Measurements from ENCODE around the gene GLIS1.

GRCh38 chr1:53666566-53666965, 72.4 kb downstream of the GLIS1 start:
- TF ChIP-seq, protein P1, sequence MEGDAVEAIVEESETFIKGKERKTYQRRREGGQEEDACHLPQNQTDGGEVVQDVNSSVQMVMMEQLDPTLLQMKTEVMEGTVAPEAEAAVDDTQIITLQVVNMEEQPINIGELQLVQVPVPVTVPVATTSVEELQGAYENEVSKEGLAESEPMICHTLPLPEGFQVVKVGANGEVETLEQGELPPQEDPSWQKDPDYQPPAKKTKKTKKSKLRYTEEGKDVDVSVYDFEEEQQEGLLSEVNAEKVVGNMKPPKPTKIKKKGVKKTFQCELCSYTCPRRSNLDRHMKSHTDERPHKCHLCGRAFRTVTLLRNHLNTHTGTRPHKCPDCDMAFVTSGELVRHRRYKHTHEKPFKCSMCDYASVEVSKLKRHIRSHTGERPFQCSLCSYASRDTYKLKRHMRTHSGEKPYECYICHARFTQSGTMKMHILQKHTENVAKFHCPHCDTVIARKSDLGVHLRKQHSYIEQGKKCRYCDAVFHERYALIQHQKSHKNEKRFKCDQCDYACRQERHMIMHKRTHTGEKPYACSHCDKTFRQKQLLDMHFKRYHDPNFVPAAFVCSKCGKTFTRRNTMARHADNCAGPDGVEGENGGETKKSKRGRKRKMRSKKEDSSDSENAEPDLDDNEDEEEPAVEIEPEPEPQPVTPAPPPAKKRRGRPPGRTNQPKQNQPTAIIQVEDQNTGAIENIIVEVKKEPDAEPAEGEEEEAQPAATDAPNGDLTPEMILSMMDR (IDR thresholded peaks at IDR 0.05; ENCODE audit: insufficient read depth, low read depth, low read length): no peak
- no peak for TF ChIP-seq EZH2 (IDR thresholded peaks at IDR 0.05; ENCODE audit: insufficient read depth, low read length)
